ENCODE data around the gene FAM83G. TPM values are rescaled to one million over a fixed set of nuclear protein-coding genes. Genes with fewer than 3 reads are reported as not detected.
A peak's percentile ranks its signal among the peaks of the same experiment; 100 is the strongest.
"Not testable (repeated sequence)": the region's sequence is repeated elsewhere in the genome, so short reads cannot be mapped to it uniquely, and the experiment has no call there.

The FAM83G gene
- total RNA-seq, 1 experiment from 2014 or later = 38.7 TPM

- Histone ChIP-seq H3K56ac (ENCODE audit: insufficient read length, low read depth, low read length) (no peak overlapping the region), H3K14ac (ENCODE audit: insufficient read depth, low read length) (no peak overlapping the region), H2BK15ac (ENCODE audit: low read depth, low read length) (no peak overlapping the region), H3K79me1 (ENCODE audit: insufficient read depth, low read depth, low read length, poor library complexity, severe bottlenecking) (no peaks in the 10 kb centered on the region), H3K27ac (ENCODE audit: insufficient read length, low read depth, low read length) (no peak overlapping the region), H3K4me2 (ENCODE audit: insufficient read depth, insufficient read length, low read length) (no peak overlapping the region), H3K27me3 (ENCODE audit: insufficient read depth, low read length) (no peaks in the 10 kb centered on the region), H4K5ac (ENCODE audit: insufficient read length, low read depth, low read length) (no peak overlapping the region), H3K23ac (ENCODE audit: insufficient read length, low read depth, low read length) (no peak overlapping the region), H2AK5ac (ENCODE audit: insufficient read length, low read length) (no peak overlapping the region), H3K4ac (ENCODE audit: low read depth, low read length) (no peak overlapping the region), H3K9me3 (ENCODE audit: control insufficient read depth, low read depth, low read length) (no peaks in the 10 kb centered on the region), H2BK120ac (ENCODE audit: low read depth, low read length, poor library complexity, severe bottlenecking) (no peak overlapping the region), H2BK20ac (ENCODE audit: low read depth, low read length, poor library complexity, severe bottlenecking) (no peak overlapping the region), H3K79me2 (ENCODE audit: insufficient read depth, low read length) (no peaks in the 10 kb centered on the region; the same call in 1 of the 2 replicates), H3K9ac (ENCODE audit: extremely low read depth, insufficient read length, low read length) (no peak overlapping the region), H2BK12ac (ENCODE audit: insufficient read length, low read depth, low read length) (no peak overlapping the region), H4K8ac (replicated peaks; ENCODE audit: insufficient read length, low read depth, low read length) (no peak overlapping the region), H3K23me2 (ENCODE audit: insufficient read length, low read depth, low read length, poor library complexity, severe bottlenecking) (no peaks in the 10 kb centered on the region), H3T11ph (ENCODE audit: low read length) (no peak overlapping the region), H4K20me1 (ENCODE audit: control insufficient read depth, insufficient read depth, insufficient read length) (no peaks in the 10 kb centered on the region), H2BK5ac (ENCODE audit: insufficient read length, low read length) (no peak overlapping the region), H3K18ac (ENCODE audit: insufficient read length, low read depth, low read length) (no peak overlapping the region), H2AFZ (ENCODE audit: low read length) (no peak overlapping the region), H3K4me1 (ENCODE audit: insufficient read depth, low read length) (no peaks in the 10 kb centered on the region; the same call in 1 of the 2 replicates), H4K91ac (ENCODE audit: insufficient read length, low read depth, low read length) (no peak overlapping the region)
- Mint-ChIP-seq H3K27ac (peak overlapping the region in 2 of 3 experiments; percentile 6 to 34; a peak in 2 of 7 replicates), H3K27me3 (ENCODE audit: low read depth) (no peaks in the 10 kb centered on the region), H3K4me3 (no peak overlapping the region), H3K36me3 (ENCODE audit: insufficient read depth in 1 of 3, low read depth in 3 of 3) (peaks cover 22 to 37% (median 34%) of the 10 kb centered on the region in 3 experiments; a peak in 6 of 7 replicates), H3K9me3 (no peaks in the 10 kb centered on the region), H3K4me1 (peaks cover 4 to 9% of the 10 kb centered on the region in 2 experiments)
- DNase-seq = no peak
- WGBS (ENCODE audit: extremely low coverage, insufficient read length, low lambda C conversion rate) = no CpG with 5 or more reads among the region's 1 CpG
- no peak for TF ChIP-seq CTCF (conservative IDR thresholded peaks at IDR 0.05)
Measured at GRCh38 chr17:18925187-18925586, 79.4 kb downstream of the FAM83G start.

GRCh38 chr17:18922596-18922995, 82.0 kb downstream of the FAM83G start:
- not testable (repeated sequence) for H3K56ac ChIP-seq (ENCODE audit: insufficient read length, low read depth, low read length); H3K23ac ChIP-seq (ENCODE audit: insufficient read length, low read depth, low read length); H2AFZ ChIP-seq (ENCODE audit: low read length); H3K23me2 ChIP-seq (ENCODE audit: insufficient read length, low read depth, low read length, poor library complexity, severe bottlenecking); H3K79me1 ChIP-seq (ENCODE audit: insufficient read depth, low read depth, low read length, poor library complexity, severe bottlenecking); H3K4me1 Mint-ChIP-seq; H3T11ph ChIP-seq (ENCODE audit: low read length); H3K4me3 Mint-ChIP-seq; H3K9me3 Mint-ChIP-seq; H3K27me3 ChIP-seq (ENCODE audit: insufficient read depth, low read length); H3K79me2 ChIP-seq (ENCODE audit: insufficient read depth, low read length); H4K8ac ChIP-seq (replicated peaks; ENCODE audit: insufficient read length, low read depth, low read length); H3K27ac ChIP-seq (ENCODE audit: insufficient read length, low read depth, low read length); H3K14ac ChIP-seq (ENCODE audit: insufficient read depth, low read length); H2BK20ac ChIP-seq (ENCODE audit: low read depth, low read length, poor library complexity, severe bottlenecking); H3K27ac Mint-ChIP-seq; DNase-seq; H4K91ac ChIP-seq (ENCODE audit: insufficient read length, low read depth, low read length); H3K4me2 ChIP-seq (ENCODE audit: insufficient read depth, insufficient read length, low read length); H3K9ac ChIP-seq (ENCODE audit: extremely low read depth, insufficient read length, low read length); H4K5ac ChIP-seq (ENCODE audit: insufficient read length, low read depth, low read length); H3K18ac ChIP-seq (ENCODE audit: insufficient read length, low read depth, low read length); H2BK12ac ChIP-seq (ENCODE audit: insufficient read length, low read depth, low read length); H2AK5ac ChIP-seq (ENCODE audit: insufficient read length, low read length); H3K27me3 Mint-ChIP-seq (ENCODE audit: low read depth); H3K4ac ChIP-seq (ENCODE audit: low read depth, low read length); H4K20me1 ChIP-seq (ENCODE audit: control insufficient read depth, insufficient read depth, insufficient read length); H2BK5ac ChIP-seq (ENCODE audit: insufficient read length, low read length); H2BK120ac ChIP-seq (ENCODE audit: low read depth, low read length, poor library complexity, severe bottlenecking); H2BK15ac ChIP-seq (ENCODE audit: low read depth, low read length); H3K9me3 ChIP-seq (ENCODE audit: control insufficient read depth, low read depth, low read length); H3K4me1 ChIP-seq (ENCODE audit: insufficient read depth, low read length)
- H3K36me3 Mint-ChIP-seq (ENCODE audit: insufficient read depth in 1 of 3, low read depth in 3 of 3) = peaks cover 17 to 32% (median 28%) of the 10 kb centered on the region in 3 experiments; a peak in 6 of 7 replicates
- no CpG with 5 or more reads among the region's 7 CpGs for WGBS (ENCODE audit: extremely low coverage, insufficient read length, low lambda C conversion rate)
